Measurements from ENCODE around the gene TTC17.

Gene TTC17

DNA sequence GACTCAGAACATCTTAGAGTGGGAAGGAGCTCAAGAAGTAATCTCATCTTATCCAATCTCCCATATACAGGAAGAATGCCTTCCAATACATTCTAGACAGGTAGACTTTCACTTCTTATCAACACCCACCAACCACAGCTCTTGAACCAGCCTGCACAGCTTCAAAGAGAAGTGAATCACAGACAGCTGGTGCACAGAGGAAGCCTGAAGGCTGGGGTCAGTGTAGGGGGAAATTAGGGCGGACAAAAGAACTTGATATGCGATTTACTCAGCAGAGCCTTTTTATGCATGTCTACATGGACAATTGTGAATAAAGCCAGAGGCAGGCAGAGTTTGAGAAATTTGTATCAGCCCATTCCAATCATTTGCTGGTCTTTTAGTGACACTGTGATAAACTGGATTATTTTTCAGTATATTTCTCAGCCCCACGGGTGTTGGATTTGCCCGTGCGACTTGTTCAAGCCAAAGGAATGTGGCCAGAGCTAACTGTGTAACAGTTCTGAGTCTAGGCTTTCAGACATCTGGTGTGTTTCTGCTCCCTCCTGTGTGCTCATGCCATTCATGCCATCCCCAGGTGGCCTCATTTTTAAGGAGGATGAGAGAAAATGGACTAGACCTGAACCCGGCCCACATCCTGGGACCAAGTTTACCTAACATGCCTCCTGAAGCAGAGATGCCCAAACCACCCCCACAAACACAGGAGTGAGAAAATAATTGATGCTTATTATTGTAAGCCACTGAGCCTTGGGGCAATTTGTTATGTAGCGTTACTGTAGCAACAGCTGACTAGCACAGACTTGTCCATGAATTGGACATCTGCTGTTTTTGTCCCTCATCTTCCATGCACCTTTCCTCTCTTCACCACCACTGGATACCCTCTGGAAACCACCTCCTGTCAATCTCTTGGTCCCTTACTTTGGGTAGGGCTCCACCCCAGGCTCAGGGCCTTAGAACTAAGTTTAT, 184.3 kb downstream of the TTC17 start:
- no peak for DNase-seq

Measured in activated T-cell treated with anti-CD3 and anti-CD28 coated beads for 4 hours (primary cell).